Osteocyte (in vitro differentiated cells): ENCODE data around the gene DLG2. TPM values are rescaled to one million over a fixed set of nuclear protein-coding genes. Genes with fewer than 3 reads are reported as not detected.
"Not testable (repeated sequence)": the region's sequence is repeated elsewhere in the genome, so short reads cannot be mapped to it uniquely, and the experiment has no call there.

Experiments used
- DNase-seq: peaks from one replicate; pipeline ENCODE4 v3.0.0; 2021; ENCODE audit warnings: mixed read lengths; ENCODE audit not compliant: unreplicated experiment; ENCODE audit errors: extremely low spot score
- H3K27ac Mint-ChIP-seq: one replicate; pipeline ENCODE4 v1.8.0; 2021; ENCODE audit warnings: mild to moderate bottlenecking, mixed read lengths; ENCODE audit not compliant: unreplicated experiment
- H3K27me3 Mint-ChIP-seq: one replicate; pipeline ENCODE4 v1.8.0; 2021; ENCODE audit warnings: mixed read lengths; ENCODE audit not compliant: unreplicated experiment
- H3K36me3 Mint-ChIP-seq: one replicate; pipeline ENCODE4 v1.8.0; 2021; ENCODE audit warnings: mixed read lengths; ENCODE audit not compliant: unreplicated experiment
- H3K4me1 Mint-ChIP-seq: one replicate; pipeline ENCODE4 v1.8.0; 2021; ENCODE audit warnings: mixed read lengths; ENCODE audit not compliant: unreplicated experiment
- H3K4me3 Mint-ChIP-seq: one replicate; pipeline ENCODE4 v1.8.0; 2021; ENCODE audit warnings: mild to moderate bottlenecking, moderate library complexity, mixed read lengths; ENCODE audit not compliant: unreplicated experiment
- H3K9me3 Mint-ChIP-seq: one replicate; pipeline ENCODE4 v1.8.0; 2021; ENCODE audit warnings: mixed read lengths; ENCODE audit not compliant: unreplicated experiment
- total RNA-seq: library from RNA; stranded (reverse); gene quantifications from 2 replicates; pipeline ENCODE4 v1.2.1, GENCODE V29; 2021
- TF ChIP-seq, protein P1 (sequence below): fragments of 200-600 bp; sonication (generic); IDR thresholded peaks from 2 replicates; pipeline ENCODE4 v1.5.0; 2021; ENCODE audit warnings: antibody characterized with exemption, mild to moderate bottlenecking, moderate library complexity

The DLG2 gene
- total RNA-seq, 1 donor from 2014 or later = 2.1 TPM

- Mint-ChIP-seq H3K36me3 (no peaks in the 10 kb centered on the region), H3K4me3 (no peak overlapping the region), H3K27me3 (no peaks in the 10 kb centered on the region), H3K4me1 (no peaks in the 10 kb centered on the region), H3K9me3 (no peaks in the 10 kb centered on the region), H3K27ac (no peak overlapping the region)
- TF ChIP-seq, protein P1, sequence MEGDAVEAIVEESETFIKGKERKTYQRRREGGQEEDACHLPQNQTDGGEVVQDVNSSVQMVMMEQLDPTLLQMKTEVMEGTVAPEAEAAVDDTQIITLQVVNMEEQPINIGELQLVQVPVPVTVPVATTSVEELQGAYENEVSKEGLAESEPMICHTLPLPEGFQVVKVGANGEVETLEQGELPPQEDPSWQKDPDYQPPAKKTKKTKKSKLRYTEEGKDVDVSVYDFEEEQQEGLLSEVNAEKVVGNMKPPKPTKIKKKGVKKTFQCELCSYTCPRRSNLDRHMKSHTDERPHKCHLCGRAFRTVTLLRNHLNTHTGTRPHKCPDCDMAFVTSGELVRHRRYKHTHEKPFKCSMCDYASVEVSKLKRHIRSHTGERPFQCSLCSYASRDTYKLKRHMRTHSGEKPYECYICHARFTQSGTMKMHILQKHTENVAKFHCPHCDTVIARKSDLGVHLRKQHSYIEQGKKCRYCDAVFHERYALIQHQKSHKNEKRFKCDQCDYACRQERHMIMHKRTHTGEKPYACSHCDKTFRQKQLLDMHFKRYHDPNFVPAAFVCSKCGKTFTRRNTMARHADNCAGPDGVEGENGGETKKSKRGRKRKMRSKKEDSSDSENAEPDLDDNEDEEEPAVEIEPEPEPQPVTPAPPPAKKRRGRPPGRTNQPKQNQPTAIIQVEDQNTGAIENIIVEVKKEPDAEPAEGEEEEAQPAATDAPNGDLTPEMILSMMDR = no peak
- no peak for DNase-seq
Measured at GRCh38 chr11:84794663-84795443, 832.3 kb downstream of the DLG2 start.

GRCh38 chr11:84793318-84793717 lies 833.8 kb downstream of the DLG2 start:
- no peak for DNase-seq
- H3K36me3 Mint-ChIP-seq = no peaks in the 10 kb centered on the region
- H3K27me3 Mint-ChIP-seq = no peaks in the 10 kb centered on the region
- H3K4me3 Mint-ChIP-seq = no peak overlapping the region
- no peaks in the 10 kb centered on the region for H3K4me1 Mint-ChIP-seq
- H3K27ac Mint-ChIP-seq = no peak overlapping the region
- TF ChIP-seq, protein P1 = no peak
- no peaks in the 10 kb centered on the region for H3K9me3 Mint-ChIP-seq

DNA sequence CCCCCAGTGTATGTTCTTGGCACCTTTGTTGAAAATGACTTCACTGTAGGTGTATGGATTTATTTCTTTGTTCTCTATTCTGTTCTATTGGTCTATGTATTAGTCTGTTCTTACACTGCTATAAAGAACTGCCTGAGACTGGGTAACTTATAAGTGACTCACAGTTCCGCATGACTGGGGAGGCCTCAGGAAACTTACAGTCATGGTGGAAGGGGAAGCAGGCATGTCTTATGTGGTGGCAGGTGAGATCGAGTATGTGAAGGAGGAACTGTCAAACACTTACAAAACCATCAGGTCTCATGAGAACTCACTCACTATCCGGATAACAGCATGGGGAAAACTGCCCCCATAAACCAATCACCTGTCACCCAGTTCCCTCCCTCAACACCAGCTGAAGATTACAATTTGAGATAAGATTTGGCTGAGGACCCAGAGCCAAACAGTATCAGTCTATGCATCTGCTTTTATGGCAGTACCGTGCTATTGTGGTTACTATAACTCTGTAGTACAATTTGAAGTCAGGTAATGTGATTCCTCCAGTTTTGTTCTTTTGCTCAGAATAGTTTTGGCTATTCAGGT lies 836.2 kb downstream of the DLG2 start:
- H3K4me1 Mint-ChIP-seq = no peaks in the 10 kb centered on the region
- H3K36me3 Mint-ChIP-seq = no peaks in the 10 kb centered on the region
- no peaks in the 10 kb centered on the region for H3K27me3 Mint-ChIP-seq

GRCh38 chr11:84788220-84788619 lies 838.9 kb downstream of the DLG2 start:
- no peak for DNase-seq
- TF ChIP-seq, protein P1 = no peak
- H3K4me1 Mint-ChIP-seq = no peaks in the 10 kb centered on the region
- no peaks in the 10 kb centered on the region for H3K9me3 Mint-ChIP-seq
- no peak overlapping the region for H3K4me3 Mint-ChIP-seq
- no peaks in the 10 kb centered on the region for H3K36me3 Mint-ChIP-seq
- H3K27me3 Mint-ChIP-seq = peaks cover 3% of the 10 kb centered on the region
- H3K27ac Mint-ChIP-seq = no peak overlapping the region

More for the DNA sequence above, 836.2 kb downstream of the DLG2 start:
- no peak overlapping the region for H3K27ac Mint-ChIP-seq
- TF ChIP-seq, protein P1 = no peak
- no peaks in the 10 kb centered on the region for H3K9me3 Mint-ChIP-seq
- no peak for DNase-seq
- H3K4me3 Mint-ChIP-seq = no peak overlapping the region

DNA sequence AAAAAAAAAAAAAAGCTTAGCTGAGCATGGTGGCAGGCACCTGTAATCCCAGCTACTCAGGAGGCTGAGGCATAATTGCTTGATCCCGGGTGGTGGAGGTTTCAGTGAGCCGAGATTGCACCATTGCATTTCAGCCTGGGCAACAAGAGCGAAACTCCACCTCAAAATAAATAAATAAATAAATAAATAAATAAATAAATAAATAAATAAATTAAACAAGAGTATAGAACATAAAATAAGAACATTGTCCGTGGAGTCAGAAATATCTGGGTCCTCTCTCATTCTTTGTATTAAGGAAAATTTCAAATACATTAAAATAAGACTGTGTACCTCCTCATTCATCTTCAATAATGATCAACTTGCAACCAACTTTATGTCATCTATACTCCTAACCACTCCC lies 843.0 kb downstream of the DLG2 start:
- not testable (repeated sequence) for H3K4me1 Mint-ChIP-seq, H3K36me3 Mint-ChIP-seq, DNase-seq, H3K9me3 Mint-ChIP-seq, H3K4me3 Mint-ChIP-seq, H3K27ac Mint-ChIP-seq
- H3K27me3 Mint-ChIP-seq = peaks cover 14% of the 10 kb centered on the region
